ENCODE measurements around the gene CARM1. TPM values are rescaled to one million over a fixed set of nuclear protein-coding genes. Genes with fewer than 3 reads are reported as not detected.
"Not testable (repeated sequence)": the region's sequence is repeated elsewhere in the genome, so short reads cannot be mapped to it uniquely, and the experiment has no call there.

CARM1 gene
- total RNA-seq, 2 donors from 2014 or later, result 85.0 to 99.5 TPM

- Mint-ChIP-seq H3K4me1 (ENCODE audit: low read depth) (peaks cover 10% of the 10 kb centered on the region), H3K36me3 (ENCODE audit: insufficient read depth in 2 of 2) (peaks cover 0 to 2% of the 10 kb centered on the region in 2 donors), H3K27ac (no peak overlapping the region), H3K9me3 (no peaks in the 10 kb centered on the region), H3K27me3 (ENCODE audit: low read depth) (no peaks in the 10 kb centered on the region), H3K4me3 (no peak overlapping the region)
- ATAC-seq (replicated peaks in 1 of 2), result no peak
- DNase-seq, result no peak
Measured at GRCh38 chr19:10923260-10924112, 52.1 kb downstream of the CARM1 start.

GRCh38 chr19:10924597-10924996 lies 53.2 kb downstream of the CARM1 start:
- H3K9me3 Mint-ChIP-seq, result no peaks in the 10 kb centered on the region
- ATAC-seq (replicated peaks in 1 of 2) (no peak), DNase-seq (no peak)
- peak overlapping the region; percentile 40 for H3K27ac Mint-ChIP-seq
- H3K27me3 Mint-ChIP-seq (ENCODE audit: low read depth), result no peaks in the 10 kb centered on the region
- H3K4me1 Mint-ChIP-seq (ENCODE audit: low read depth), result peaks cover 14% of the 10 kb centered on the region
- H3K4me3 Mint-ChIP-seq, result no peak overlapping the region
- H3K36me3 Mint-ChIP-seq (ENCODE audit: insufficient read depth in 2 of 2), result peaks cover 0 to 2% of the 10 kb centered on the region in 2 donors

GRCh38 chr19:10927730-10928562 lies 56.6 kb downstream of the CARM1 start:
- H3K9me3 Mint-ChIP-seq, result no peaks in the 10 kb centered on the region
- peak overlapping the region; percentile 93 to 94 for H3K4me3 Mint-ChIP-seq
- DNase-seq, result peak in 1 of 2 donors; percentile 15
- peak; percentile 1 to 42 for ATAC-seq (replicated peaks in 1 of 2)
- H3K4me1 Mint-ChIP-seq (ENCODE audit: low read depth), result peaks cover 27% of the 10 kb centered on the region
- H3K36me3 Mint-ChIP-seq (ENCODE audit: insufficient read depth in 2 of 2), result peaks cover 0 to 5% of the 10 kb centered on the region in 2 donors
- H3K27me3 Mint-ChIP-seq (ENCODE audit: low read depth), result no peaks in the 10 kb centered on the region
- H3K27ac Mint-ChIP-seq, result peak overlapping the region; percentile 91

GRCh38 chr19:10928563-10929401 lies 57.4 kb downstream of the CARM1 start, which contains the start of the genes TIMM29 and YIPF2:
TIMM29 (plus strand) TSS chr19:10928811; CDS start chr19:10928823, 12 bp downstream.
YIPF2 (minus strand) TSS chr19:10928639; CDS start chr19:10928410, 229 bp downstream.
- Mint-ChIP-seq H3K9me3 (no peaks in the 10 kb centered on the region), H3K36me3 (ENCODE audit: insufficient read depth in 2 of 2) (peaks cover 0 to 5% of the 10 kb centered on the region in 2 donors), H3K27me3 (ENCODE audit: low read depth) (no peaks in the 10 kb centered on the region), H3K4me3 (peak within 1 kb of the TSS; percentile 93 to 94), H3K4me1 (ENCODE audit: low read depth) (peaks cover 27% of the 10 kb centered on the region), H3K27ac (peak within 1 kb of the TSS; percentile 91)
- DNase-seq (peak; percentile 95), ATAC-seq (replicated peaks in 1 of 2) (peak; percentile 92 to 93)

GRCh38 chr19:10929402-10929794 lies 58.0 kb downstream of the CARM1 start:
- Mint-ChIP-seq H3K9me3 (no peaks in the 10 kb centered on the region), H3K27ac (peak overlapping the region; percentile 5), H3K4me1 (ENCODE audit: low read depth) (peaks cover 27% of the 10 kb centered on the region), H3K27me3 (ENCODE audit: low read depth) (no peaks in the 10 kb centered on the region), H3K36me3 (ENCODE audit: insufficient read depth in 2 of 2) (peaks cover 0 to 5% of the 10 kb centered on the region in 2 donors), H3K4me3 (peak overlapping the region; percentile 93 to 94)
- ATAC-seq (replicated peaks in 1 of 2), result no peak
- DNase-seq, result no peak

GRCh38 chr19:10935371-10936059 lies 64.2 kb downstream of the CARM1 start:
- Mint-ChIP-seq H3K4me3 (no peak overlapping the region), H3K9me3 (no peaks in the 10 kb centered on the region), H3K36me3 (ENCODE audit: insufficient read depth in 2 of 2) (peaks cover 0 to 5% of the 10 kb centered on the region in 2 donors), H3K27me3 (ENCODE audit: low read depth) (no peaks in the 10 kb centered on the region), H3K27ac (no peak overlapping the region), H3K4me1 (ENCODE audit: low read depth) (peaks cover 14% of the 10 kb centered on the region)
- DNase-seq (no peak), ATAC-seq (replicated peaks in 1 of 2) (no peak)

GRCh38 chr19:10936661-10937084 lies 65.3 kb downstream of the CARM1 start:
- no peaks in the 10 kb centered on the region for H3K27me3 Mint-ChIP-seq (ENCODE audit: low read depth)
- peaks cover 8% of the 10 kb centered on the region for H3K4me1 Mint-ChIP-seq (ENCODE audit: low read depth)
- ATAC-seq (replicated peaks in 1 of 2) (peak; percentile 74 to 80), DNase-seq (peak; percentile 45 to 50)
- no peaks in the 10 kb centered on the region for H3K9me3 Mint-ChIP-seq
- peak overlapping the region in 1 of 2 donors; percentile 12 for H3K4me3 Mint-ChIP-seq
- H3K36me3 Mint-ChIP-seq (ENCODE audit: insufficient read depth in 2 of 2), result peaks cover 0 to 1% of the 10 kb centered on the region in 2 donors
- H3K27ac Mint-ChIP-seq, result no peak overlapping the region

- DNase-seq; H3K27ac Mint-ChIP-seq; H3K9me3 Mint-ChIP-seq; H3K4me3 Mint-ChIP-seq; H3K27me3 Mint-ChIP-seq (ENCODE audit: low read depth); ATAC-seq (replicated peaks in 1 of 2); H3K36me3 Mint-ChIP-seq (ENCODE audit: insufficient read depth in 2 of 2): not testable (repeated sequence)
- H3K4me1 Mint-ChIP-seq (ENCODE audit: low read depth), result peaks cover 12% of the 10 kb centered on the region
Measured at GRCh38 chr19:10941649-10942048, 70.3 kb downstream of the CARM1 start.

GRCh38 chr19:10943412-10943811 lies 72.1 kb downstream of the CARM1 start:
- not testable (repeated sequence) for DNase-seq; H3K9me3 Mint-ChIP-seq; H3K27me3 Mint-ChIP-seq (ENCODE audit: low read depth); H3K36me3 Mint-ChIP-seq (ENCODE audit: insufficient read depth in 2 of 2); H3K4me3 Mint-ChIP-seq; ATAC-seq (replicated peaks in 1 of 2); H3K4me1 Mint-ChIP-seq (ENCODE audit: low read depth); H3K27ac Mint-ChIP-seq

GRCh38 chr19:10945264-10945663 lies 73.9 kb downstream of the CARM1 start:
- Mint-ChIP-seq H3K27ac (no peak overlapping the region), H3K27me3 (ENCODE audit: low read depth) (no peaks in the 10 kb centered on the region), H3K4me1 (ENCODE audit: low read depth) (peaks cover 9% of the 10 kb centered on the region), H3K4me3 (no peak overlapping the region), H3K36me3 (ENCODE audit: insufficient read depth in 2 of 2) (no peaks in the 10 kb centered on the region), H3K9me3 (no peaks in the 10 kb centered on the region)
- DNase-seq (no peak), ATAC-seq (replicated peaks in 1 of 2) (no peak)

- H3K4me1 Mint-ChIP-seq (ENCODE audit: low read depth), result peaks cover 6% of the 10 kb centered on the region
- no peak overlapping the region for H3K4me3 Mint-ChIP-seq
- no peaks in the 10 kb centered on the region for H3K9me3 Mint-ChIP-seq
- no peaks in the 10 kb centered on the region for H3K36me3 Mint-ChIP-seq (ENCODE audit: insufficient read depth in 2 of 2)
- H3K27me3 Mint-ChIP-seq (ENCODE audit: low read depth), result no peaks in the 10 kb centered on the region
- ATAC-seq (replicated peaks in 1 of 2) (no peak), DNase-seq (no peak)
- H3K27ac Mint-ChIP-seq, result no peak overlapping the region
Measured at GRCh38 chr19:10946958-10947657, 75.8 kb downstream of the CARM1 start.

Measured in activated T-cell treated with anti-CD3 and anti-CD28 coated beads, Interleukin-2, amount 50 U/mL, for 72 hours (primary cell).